ENCODE results near the gene C11orf97. TPM values are rescaled to one million over a fixed set of nuclear protein-coding genes. Genes with fewer than 3 reads are reported as not detected.
"Not testable (repeated sequence)": the region's sequence is repeated elsewhere in the genome, so short reads cannot be mapped to it uniquely, and the experiment has no call there.

Gene C11orf97
- total and polyA plus RNA-seq, 8 donors = not detected

GRCh38 chr11:94567181-94567670, 55.0 kb downstream of the C11orf97 start, which contains the start of gene PIWIL4:
PIWIL4 (plus strand) TSS chr11:94567368; CDS start chr11:94567519, 151 bp downstream.
- H3K9me3 ChIP-seq = no peaks in the 10 kb centered on the region
- peaks cover 0 to 7% (median 3%) of the 10 kb centered on the region in 4 donors for H3K36me3 ChIP-seq
- H3K4me3 ChIP-seq = no peak within 1 kb of the TSS
- H3K4me1 ChIP-seq = peaks cover 0 to 13% (median 0%) of the 10 kb centered on the region in 4 donors
- WGBS, 5 donors = 96 to 97% (median 96%) methylated on average over 23 to 25 of the region's 25 CpGs
- H3K27ac ChIP-seq = no peak within 1 kb of the TSS
- TF ChIP-seq EP300 (IDR thresholded peaks at IDR 0.05) (no peak), POLR2AphosphoS5 (IDR thresholded peaks at IDR 0.05) (no peak), POLR2A (IDR thresholded peaks at IDR 0.05) (no peak)
- TF ChIP-seq, protein P1, sequence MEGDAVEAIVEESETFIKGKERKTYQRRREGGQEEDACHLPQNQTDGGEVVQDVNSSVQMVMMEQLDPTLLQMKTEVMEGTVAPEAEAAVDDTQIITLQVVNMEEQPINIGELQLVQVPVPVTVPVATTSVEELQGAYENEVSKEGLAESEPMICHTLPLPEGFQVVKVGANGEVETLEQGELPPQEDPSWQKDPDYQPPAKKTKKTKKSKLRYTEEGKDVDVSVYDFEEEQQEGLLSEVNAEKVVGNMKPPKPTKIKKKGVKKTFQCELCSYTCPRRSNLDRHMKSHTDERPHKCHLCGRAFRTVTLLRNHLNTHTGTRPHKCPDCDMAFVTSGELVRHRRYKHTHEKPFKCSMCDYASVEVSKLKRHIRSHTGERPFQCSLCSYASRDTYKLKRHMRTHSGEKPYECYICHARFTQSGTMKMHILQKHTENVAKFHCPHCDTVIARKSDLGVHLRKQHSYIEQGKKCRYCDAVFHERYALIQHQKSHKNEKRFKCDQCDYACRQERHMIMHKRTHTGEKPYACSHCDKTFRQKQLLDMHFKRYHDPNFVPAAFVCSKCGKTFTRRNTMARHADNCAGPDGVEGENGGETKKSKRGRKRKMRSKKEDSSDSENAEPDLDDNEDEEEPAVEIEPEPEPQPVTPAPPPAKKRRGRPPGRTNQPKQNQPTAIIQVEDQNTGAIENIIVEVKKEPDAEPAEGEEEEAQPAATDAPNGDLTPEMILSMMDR (IDR thresholded peaks at IDR 0.05) = no peak
- intact Hi-C loops (cut with DNase I; ENCODE audit: low total_unique reads) = no loop called here
- no peak for DNase-seq
- no peaks in the 10 kb centered on the region for H3K27me3 ChIP-seq

DNA sequence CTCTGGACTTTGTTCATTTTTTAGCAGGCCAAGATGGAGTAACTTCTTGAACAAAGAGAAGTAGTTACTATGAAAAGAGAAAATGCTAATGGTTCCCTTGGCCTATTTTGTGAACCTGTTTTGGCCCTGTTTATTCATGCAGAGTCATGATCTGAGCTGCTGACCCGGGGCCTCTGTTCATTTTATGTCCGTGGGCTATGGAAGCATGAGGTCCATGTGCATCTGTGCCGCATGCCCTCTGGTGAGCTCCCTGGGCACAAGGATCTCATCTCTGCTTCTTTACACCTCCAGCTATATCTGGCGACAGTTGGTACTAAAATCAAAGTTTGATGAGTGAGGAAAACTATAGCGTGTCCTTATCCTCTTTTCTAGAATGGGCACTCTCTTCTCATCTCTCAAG, 55.9 kb downstream of the C11orf97 start:
- no peaks in the 10 kb centered on the region for H3K9me3 ChIP-seq
- TF ChIP-seq EP300 (IDR thresholded peaks at IDR 0.05) (no peak), POLR2A (IDR thresholded peaks at IDR 0.05) (no peak), POLR2AphosphoS5 (IDR thresholded peaks at IDR 0.05) (no peak)
- TF ChIP-seq, protein P1 (IDR thresholded peaks at IDR 0.05) = no peak
- H3K4me3 ChIP-seq = no peak overlapping the region
- H3K36me3 ChIP-seq = peaks cover 0 to 7% (median 3%) of the 10 kb centered on the region in 4 donors
- no peaks in the 10 kb centered on the region for H3K27me3 ChIP-seq
- intact Hi-C loops (cut with DNase I; ENCODE audit: low total_unique reads) = no loop called here
- no peak overlapping the region for H3K27ac ChIP-seq
- whole genome bisulfite sequencing, 5 donors = 89 to 98% (median 97%) methylated on average over 5 of the region's 5 CpGs
- peaks cover 0 to 9% (median 0%) of the 10 kb centered on the region in 4 donors for H3K4me1 ChIP-seq
- DNase-seq = no peak

DNA sequence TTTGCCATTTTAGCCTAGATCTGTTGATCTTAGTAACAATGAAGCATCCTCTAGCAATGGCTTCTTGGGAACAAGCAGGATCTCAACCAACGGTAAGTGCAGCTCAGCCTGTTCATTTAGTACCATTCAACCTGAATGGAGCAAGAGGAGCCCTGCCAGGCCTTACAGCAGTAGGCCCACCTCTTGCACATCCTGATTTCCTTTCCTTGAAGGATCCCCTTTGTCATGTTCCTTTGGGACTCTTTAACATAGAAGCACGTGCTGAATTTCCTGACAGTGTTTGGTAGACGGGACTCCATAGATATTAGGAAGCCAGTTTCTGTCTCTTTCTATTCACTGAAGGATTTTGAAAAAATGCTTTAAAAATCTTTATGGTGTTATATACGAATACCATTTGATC, 56.5 kb downstream of the C11orf97 start:
- TF ChIP-seq EP300 (IDR thresholded peaks at IDR 0.05) (no peak), POLR2A (IDR thresholded peaks at IDR 0.05) (no peak), POLR2AphosphoS5 (IDR thresholded peaks at IDR 0.05) (no peak)
- TF ChIP-seq, protein P1 (IDR thresholded peaks at IDR 0.05) = no peak
- Histone ChIP-seq H3K27ac (no peak overlapping the region), H3K4me3 (no peak overlapping the region), H3K36me3 (peaks cover 0 to 7% (median 3%) of the 10 kb centered on the region in 4 donors), H3K9me3 (no peaks in the 10 kb centered on the region), H3K4me1 (peaks cover 0 to 4% (median 0%) of the 10 kb centered on the region in 4 donors), H3K27me3 (no peaks in the 10 kb centered on the region)
- DNase-seq = no peak
- intact Hi-C loops (cut with DNase I; ENCODE audit: low total_unique reads) = no loop called here
- 86 to 98% (median 92%) methylated on average over 4 of the region's 4 CpGs for WGBS, 5 donors

DNA sequence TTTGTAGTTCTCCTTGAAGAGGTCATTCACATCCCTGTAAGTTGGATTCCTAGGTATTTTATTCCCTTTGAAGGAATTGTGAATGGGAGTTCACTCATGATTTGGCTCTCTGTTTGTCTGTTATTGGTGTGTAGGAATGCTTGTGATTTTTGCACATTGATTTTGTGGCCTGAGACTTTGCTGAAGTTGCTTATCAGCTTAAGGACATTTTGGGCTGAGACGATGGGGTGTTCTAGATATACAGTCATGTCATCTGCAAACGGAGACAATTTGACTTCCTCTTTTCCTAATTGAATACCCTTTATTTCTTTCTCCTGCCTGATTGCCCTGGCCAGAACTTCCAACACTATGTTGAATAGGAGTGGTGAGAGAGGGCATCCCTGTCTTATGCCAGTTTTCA, 60.7 kb downstream of the C11orf97 start:
- H3K27ac ChIP-seq; H3K4me3 ChIP-seq; DNase-seq; H3K36me3 ChIP-seq; intact Hi-C loops (cut with DNase I; ENCODE audit: low total_unique reads); H3K27me3 ChIP-seq; H3K4me1 ChIP-seq; H3K9me3 ChIP-seq: not testable (repeated sequence)
- 48 to 94% (median 83%) methylated on average over 2 of the region's 2 CpGs for WGBS, 5 donors

DNA sequence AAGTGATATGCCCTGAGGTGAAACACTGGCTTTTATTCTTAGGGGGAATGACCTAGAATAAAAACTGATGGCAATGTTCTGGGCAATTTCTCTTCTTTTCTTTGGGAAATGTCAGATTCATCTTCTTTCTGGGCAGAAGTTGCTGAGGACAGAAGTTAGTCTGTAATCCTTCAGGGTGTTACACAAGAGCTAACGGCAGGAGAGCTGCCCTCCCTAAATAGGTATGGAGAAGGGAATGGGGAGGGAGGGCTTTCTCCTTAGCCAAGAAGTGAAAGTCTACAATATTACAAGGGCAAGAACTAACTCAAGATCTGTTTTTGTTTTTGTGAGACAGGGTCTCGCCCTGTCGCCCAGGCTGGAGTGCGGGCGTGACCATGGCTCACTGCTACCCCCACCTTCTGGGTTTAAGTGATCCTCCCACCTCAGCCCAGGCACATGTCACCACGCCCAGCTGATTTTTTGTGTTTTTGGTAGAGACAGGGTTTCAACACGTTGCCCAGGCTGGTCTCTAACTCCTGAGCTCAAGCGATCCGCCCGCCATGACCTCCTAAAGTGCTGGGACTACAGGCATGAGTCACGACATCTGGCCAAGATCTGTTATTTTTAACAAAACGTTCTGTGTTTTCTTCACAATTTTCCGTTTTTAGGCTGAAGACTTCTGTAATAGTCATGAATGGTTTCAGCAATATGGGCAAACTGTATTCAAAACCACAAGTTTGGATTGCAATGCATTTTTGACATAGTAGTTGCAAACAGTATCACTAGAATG, 62.1 kb downstream of the C11orf97 start:
- TF ChIP-seq EP300 (IDR thresholded peaks at IDR 0.05) (no peak), POLR2AphosphoS5 (IDR thresholded peaks at IDR 0.05) (no peak), POLR2A (IDR thresholded peaks at IDR 0.05) (no peak)
- TF ChIP-seq, protein P1 (IDR thresholded peaks at IDR 0.05) = no peak
- Histone ChIP-seq H3K36me3 (peaks cover 0 to 12% (median 6%) of the 10 kb centered on the region in 4 donors), H3K27ac (peak overlapping the region in 3 of 5 donors; percentile 14 to 55 (median 20)), H3K4me1 (no peaks in the 10 kb centered on the region), H3K4me3 (no peak overlapping the region), H3K27me3 (no peaks in the 10 kb centered on the region), H3K9me3 (no peaks in the 10 kb centered on the region)
- DNase-seq = no peak
- intact Hi-C loops (cut with DNase I; ENCODE audit: low total_unique reads) = no loop called here
- WGBS, 5 donors = 68 to 86% (median 82%) methylated on average over 13 of the region's 13 CpGs

Data from stomach (tissue), 9 donors.